ENCODE data around the gene EPHA10.

- TF ChIP-seq POLR2A (IDR thresholded peaks at IDR 0.05) (no peak), CTCF (IDR thresholded peaks at IDR 0.05) (no peak), POLR2AphosphoS5 (IDR thresholded peaks at IDR 0.05) (no peak), EP300 (IDR thresholded peaks at IDR 0.05; ENCODE audit: low read depth) (no peak)
Observed at GRCh38 chr1:37813529-37814145, 48.7 kb upstream of the EPHA10 start.
